Measurements from ENCODE around the gene UBE2M.
"Not testable (repeated sequence)": the region's sequence is repeated elsewhere in the genome, so short reads cannot be mapped to it uniquely, and the experiment has no call there.

Gene UBE2M

GRCh38 chr19:58558066-58558622 is at the start of gene UBE2M:
Gene UBE2M (minus strand): TSS chr19:58558611. CDS start chr19:58558381, 230 bp downstream.
- TF ChIP-seq CTCF (IDR thresholded peaks at IDR 0.05; ENCODE audit: low read depth, low read length): no peak

GRCh38 chr19:58607213-58607612 is 48.8 kb upstream of the UBE2M start:
- H3K4me3 ChIP-seq (ENCODE audit: low read depth, low read length): not testable (repeated sequence)

More at GRCh38 chr19:58558066-58558622, at the start of gene UBE2M:
- peak within 1 kb of the TSS; percentile 96 for H3K4me3 ChIP-seq (ENCODE audit: low read depth, low read length)

GRCh38 chr19:58606251-58606896 is 48.0 kb upstream of the UBE2M start:
- H3K4me3 ChIP-seq (ENCODE audit: low read depth, low read length): not testable (repeated sequence)

- no peak for TF ChIP-seq CTCF (IDR thresholded peaks at IDR 0.05; ENCODE audit: low read depth, low read length)
- H3K4me3 ChIP-seq (ENCODE audit: low read depth, low read length): no peak overlapping the region
Measured at GRCh38 chr19:58586133-58586765, 27.8 kb upstream of the UBE2M start.

- TF ChIP-seq CTCF (IDR thresholded peaks at IDR 0.05; ENCODE audit: low read depth, low read length): no peak
- no peak overlapping the region for H3K4me3 ChIP-seq (ENCODE audit: low read depth, low read length)
Measured at GRCh38 chr19:58585442-58586132, 27.2 kb upstream of the UBE2M start.

- no peak overlapping the region for H3K4me3 ChIP-seq (ENCODE audit: low read depth, low read length)
Measured at GRCh38 chr19:58584498-58585441, 26.4 kb upstream of the UBE2M start.

GRCh38 chr19:58582985-58583384 is 24.6 kb upstream of the UBE2M start:
- no peak for TF ChIP-seq CTCF (IDR thresholded peaks at IDR 0.05; ENCODE audit: low read depth, low read length)
- no peak overlapping the region for H3K4me3 ChIP-seq (ENCODE audit: low read depth, low read length)

More at GRCh38 chr19:58584498-58585441, 26.4 kb upstream of the UBE2M start:
- TF ChIP-seq CTCF (IDR thresholded peaks at IDR 0.05; ENCODE audit: low read depth, low read length): no peak
